Endothelial cell of hepatic sinusoid (primary cell): Measurements from ENCODE around the gene ADTRP.

Experiments used
- in situ Hi-C: cut with HindIII; loops from 2 replicates; pipeline ENCODE4 v1.10.0; 2017; ENCODE audit warnings: low sequenced_read_pairs

The ADTRP gene

DNA sequence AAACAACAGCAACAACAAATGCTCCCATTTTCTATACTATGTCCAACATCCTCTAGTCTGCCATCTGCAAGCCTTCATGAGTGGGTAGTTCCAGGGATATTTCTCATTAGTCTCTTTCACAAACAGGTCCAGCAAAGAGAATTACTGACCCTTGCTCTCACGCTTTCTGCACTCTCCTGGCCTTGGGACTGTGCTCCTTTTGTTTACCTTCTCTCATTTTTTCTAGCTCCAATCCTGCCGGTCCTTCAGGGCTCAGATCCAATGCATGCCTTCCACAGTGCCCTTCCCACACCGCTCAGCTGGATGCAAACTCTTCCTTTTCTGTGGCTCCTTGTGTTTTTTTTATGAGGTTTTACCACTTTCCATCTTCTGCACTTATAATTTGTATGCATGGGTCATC lies 47.2 kb downstream of the ADTRP start:
- in situ Hi-C loops: no loop called here

DNA sequence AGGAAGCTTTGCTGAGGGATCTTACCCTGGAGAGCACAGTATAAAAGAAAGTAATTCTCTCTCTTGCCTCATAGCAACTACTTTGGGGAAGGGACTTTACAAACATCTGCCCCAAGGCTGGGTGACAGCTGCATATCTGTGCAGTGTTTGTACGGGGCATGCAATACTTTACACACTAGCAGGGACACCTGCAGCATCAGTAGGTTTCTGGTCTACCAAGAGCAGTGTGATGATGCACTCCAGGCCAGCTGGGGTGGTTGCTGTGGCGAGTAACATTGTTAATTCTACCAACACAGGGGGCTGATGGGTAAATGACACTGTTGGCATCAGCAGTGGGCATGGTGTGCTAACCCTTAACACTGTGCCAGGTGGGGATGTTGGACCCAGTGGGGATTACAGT lies 48.0 kb downstream of the ADTRP start:
- in situ Hi-C loops: no loop called here

- in situ Hi-C loops: no loop called here
Observed at GRCh38 chr6:11729076-11729475, 49.5 kb downstream of the ADTRP start.

GRCh38 chr6:11727998-11728961 lies 50.3 kb downstream of the ADTRP start:
- in situ Hi-C loops: no loop called here

GRCh38 chr6:11727346-11727997 lies 51.1 kb downstream of the ADTRP start:
- in situ Hi-C loops: no loop called here

- in situ Hi-C loops: no loop called here
Observed at GRCh38 chr6:11724286-11724685, 54.3 kb downstream of the ADTRP start.

DNA sequence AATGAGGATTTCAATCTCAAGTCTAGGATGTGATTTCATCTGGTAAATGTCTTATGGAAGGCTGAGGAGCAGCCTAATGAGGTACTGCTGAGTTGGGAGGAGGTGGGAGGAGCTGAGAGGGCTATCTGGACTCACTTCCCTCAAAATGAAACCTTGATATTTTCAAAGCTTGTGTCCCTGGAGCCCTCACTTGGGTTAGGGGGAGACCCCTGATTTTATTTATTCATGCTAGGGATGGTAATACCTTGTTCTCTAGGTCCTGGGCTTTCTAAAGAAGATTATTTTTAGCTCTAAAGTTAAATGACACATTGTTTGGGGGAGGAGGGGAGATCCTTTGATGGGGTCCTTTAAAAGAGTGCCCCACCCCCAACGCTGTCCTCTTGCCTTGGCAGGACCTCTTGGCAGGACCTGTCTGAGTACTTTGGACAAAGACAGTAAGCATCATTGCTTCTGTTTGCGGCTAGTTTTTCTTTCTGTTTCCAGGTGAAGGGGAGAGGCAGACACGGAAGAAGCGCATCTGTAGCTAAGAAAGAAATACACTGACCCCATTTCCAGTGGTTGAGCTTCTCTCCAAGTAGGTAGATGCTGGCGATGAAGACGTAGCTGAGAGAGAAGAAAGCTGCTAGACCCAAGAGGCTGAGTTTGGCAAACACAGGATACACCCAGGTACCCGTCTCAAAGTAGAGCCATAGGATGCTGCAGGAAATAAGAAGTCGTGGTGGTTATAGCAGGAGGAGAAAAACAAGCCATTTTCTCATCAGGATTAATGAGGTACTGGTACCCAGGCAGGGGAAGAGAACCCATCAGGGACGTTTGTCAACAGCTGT lies 55.6 kb downstream of the ADTRP start:
- in situ Hi-C loops: no loop called here

DNA sequence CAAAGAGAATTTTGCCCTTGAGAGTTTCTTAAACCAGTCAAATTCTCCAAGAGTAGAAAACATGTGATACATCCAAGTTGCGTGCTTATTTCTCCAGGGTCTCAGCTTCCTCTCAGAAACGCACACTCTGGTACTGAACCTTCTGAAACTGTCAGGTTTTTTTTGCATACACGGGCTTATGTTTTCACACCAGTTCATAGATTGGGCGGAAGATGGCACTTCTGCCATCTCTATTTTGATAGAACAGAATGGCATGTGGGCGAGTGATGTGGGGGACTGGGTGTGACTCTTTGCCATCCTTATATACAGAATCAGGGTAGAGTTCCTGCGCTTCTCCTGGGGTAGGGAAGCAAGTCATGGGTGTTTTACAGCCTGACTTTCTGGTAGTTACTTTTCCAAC lies 56.4 kb downstream of the ADTRP start:
- in situ Hi-C loops: no loop called here

DNA sequence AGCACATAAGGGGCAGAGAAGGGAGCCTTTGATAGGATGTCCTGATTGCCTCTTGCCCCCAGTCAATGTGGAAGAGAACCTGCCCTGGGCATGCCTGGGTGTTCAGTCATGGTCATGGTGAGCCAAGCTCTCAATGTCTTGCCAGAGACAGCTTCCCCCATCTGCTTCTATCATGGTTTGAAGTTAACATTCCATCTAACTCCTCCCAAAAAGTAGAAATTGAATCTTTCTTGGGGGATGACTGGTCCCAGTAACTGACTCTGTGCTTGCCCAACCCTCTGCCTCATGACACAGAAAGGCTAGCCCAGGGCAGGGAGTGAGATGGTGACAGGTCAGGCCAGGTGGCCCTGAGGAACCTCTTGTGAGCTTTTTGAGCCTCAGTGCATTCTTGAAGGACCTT lies 60.1 kb downstream of the ADTRP start:
- in situ Hi-C loops: no loop called here

GRCh38 chr6:11718031-11718430 lies 60.6 kb downstream of the ADTRP start:
- in situ Hi-C loops: no loop called here

DNA sequence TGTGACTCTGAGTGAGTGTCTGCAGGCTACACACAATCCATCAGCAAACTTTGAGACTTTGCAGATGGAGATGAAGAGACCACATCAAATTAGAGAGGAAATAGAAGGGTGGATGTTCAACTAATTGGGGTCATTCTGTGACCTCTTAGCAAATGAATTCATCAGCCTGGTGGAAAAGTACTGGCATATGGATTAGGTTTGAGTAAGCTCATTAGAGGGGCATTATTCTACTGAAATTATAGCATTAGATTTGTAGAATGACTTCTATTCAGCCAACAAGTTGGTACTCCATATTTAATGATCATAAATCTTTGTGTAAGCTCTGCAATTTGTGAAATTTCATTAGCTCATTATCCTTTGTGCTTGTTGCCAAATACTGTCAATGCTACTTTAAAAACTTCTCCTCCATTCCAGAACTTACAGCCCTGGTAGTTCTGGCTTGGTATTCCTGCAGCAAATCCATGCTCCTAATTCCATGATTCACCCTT lies 63.8 kb downstream of the ADTRP start:
- in situ Hi-C loops: no loop called here

DNA sequence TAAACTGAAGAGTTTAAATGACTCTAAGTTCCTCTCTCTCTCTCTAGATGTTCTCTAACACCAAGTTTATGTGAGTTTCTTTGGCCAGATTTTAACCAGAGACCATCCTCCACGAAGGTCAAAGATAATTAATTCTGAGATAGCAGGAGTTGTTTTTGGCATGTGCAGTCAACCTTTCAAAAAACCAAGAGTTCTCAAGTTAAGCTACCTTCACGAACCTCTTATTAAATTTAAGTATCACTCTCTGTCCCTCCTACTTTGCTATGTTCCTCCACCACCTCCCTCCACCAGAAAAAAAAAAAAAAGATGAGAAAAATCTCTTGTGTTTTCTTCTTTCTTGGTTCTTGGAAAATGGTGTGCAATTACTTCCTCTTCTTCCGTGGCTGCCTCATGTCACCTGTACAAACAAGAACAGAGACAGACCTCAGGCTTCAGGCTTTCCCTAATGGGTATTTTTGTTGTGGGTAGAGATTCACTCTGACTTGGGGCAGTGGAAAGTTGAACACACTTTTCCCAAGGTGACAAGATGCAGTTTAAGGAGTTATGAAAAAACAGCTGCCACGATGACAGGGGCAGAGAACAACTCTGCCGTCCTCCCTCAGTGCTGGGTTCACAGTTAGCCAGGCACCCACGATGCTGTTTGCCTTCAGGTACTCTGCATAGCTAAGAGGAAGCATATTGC lies 64.3 kb downstream of the ADTRP start:
- in situ Hi-C loops: no loop called here

- in situ Hi-C loops: no loop called here
Observed at GRCh38 chr6:11712760-11713159, 65.8 kb downstream of the ADTRP start.

DNA sequence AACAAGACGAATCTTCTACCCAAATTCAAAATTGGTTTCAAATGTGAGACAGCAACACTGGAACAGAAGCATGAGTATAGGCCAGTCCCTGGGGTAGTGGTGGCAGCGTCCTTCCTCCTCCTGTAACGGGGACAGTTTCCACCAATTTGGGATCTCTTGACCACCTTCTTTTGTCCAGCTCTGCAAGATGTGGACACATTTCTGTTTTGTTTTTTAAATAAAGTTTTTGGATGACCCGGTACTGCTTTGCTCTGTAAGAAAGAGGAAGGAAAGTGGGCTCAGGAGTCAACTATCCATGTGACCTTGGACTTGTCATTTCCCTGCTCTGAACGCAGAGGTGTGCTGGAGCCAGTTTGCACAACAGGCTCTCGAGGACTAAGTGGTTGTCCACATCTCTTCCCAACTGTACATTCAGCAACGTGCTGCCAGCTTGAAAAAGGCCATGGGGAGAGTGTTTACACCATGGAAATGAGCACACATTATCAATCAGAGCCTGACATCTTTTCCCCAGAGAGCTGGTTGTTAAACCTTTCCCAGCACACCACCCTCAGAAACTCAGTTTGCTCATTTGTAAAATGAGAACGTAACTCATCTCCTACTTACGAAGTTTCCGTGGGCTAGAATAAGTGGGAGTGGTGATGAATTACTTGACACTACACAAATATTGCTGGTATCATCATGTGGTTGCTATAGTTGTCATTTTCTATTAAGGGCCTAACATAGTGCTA lies 66.5 kb downstream of the ADTRP start:
- in situ Hi-C loops: no loop called here

DNA sequence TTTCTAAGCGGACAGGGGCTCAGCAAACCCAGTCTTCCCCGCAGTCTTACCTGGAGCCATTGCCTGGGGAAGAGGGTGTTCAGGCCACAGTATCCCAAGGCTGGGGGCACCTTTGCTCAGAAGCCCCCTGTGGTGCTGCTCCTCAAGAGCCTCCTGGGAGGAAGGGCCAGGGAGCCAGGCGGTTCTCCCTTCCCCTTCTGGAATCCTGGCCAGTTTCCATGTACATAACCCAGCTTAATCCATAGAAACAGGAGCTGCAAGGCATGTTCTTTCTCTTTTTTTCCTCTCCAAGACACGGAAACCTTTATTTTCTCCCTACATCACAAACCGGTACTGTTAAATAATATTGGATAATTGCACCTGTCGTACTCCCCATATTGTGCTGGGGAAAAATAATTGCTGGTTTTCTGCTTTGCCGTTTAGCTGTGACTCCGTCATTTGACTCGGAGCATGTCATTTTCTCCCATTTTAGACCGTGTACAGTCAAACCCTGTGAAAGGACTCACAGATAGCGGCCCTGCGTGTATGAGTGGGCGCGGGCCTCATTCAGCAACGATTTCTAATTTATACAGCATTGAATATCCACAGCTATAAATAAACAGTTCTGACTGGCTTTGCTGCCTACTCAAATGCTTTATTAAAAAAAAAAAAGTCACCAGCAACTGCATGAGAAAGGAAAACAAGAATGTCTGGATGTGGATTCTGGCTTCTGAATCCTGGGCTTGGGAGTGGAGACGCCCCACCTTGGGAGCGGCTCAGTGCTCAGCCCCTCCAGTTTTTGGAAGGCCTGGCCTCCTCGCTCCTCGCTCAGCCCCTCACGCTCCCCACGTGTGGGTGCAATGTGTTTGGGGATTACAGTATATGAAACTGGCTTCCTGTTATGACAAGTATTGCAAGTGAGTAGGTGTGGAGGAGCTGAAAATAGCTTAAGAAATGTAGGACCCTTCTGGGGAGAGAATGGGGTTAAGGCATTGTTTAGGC lies 67.3 kb downstream of the ADTRP start:
- in situ Hi-C loops: no loop called here

- in situ Hi-C loops: no loop called here
Observed at GRCh38 chr6:11710311-11710761, 68.3 kb downstream of the ADTRP start.

- in situ Hi-C loops: no loop called here
Observed at GRCh38 chr6:11706171-11706570, 72.4 kb downstream of the ADTRP start.

GRCh38 chr6:11705483-11705882 lies 73.1 kb downstream of the ADTRP start:
- in situ Hi-C loops: no loop called here

DNA sequence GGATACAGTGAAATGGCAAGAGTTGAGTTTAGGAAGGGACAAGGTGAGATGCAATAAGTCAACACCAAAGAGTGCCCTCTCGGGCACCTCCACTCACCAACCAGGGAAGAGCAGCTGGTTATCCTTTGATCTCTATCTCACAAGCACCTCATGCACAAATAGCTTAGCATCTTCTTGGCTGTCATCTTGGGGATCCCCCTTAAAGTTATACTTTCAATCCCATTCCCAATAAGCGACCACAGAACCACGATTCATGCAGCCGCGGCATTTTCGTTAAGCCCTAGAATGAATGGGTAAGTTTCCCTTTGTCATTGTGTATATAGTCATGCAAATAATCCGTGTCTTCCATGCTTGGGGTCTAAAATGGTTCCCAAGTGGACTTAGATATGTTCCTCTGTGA lies 73.5 kb downstream of the ADTRP start:
- in situ Hi-C loops: no loop called here
